NCI-H774 (cell line): ENCODE measurements around the gene CRTAC1.
"Not testable (repeated sequence)": the region's sequence is repeated elsewhere in the genome, so short reads cannot be mapped to it uniquely, and the experiment has no call there.

Experiments used
- DNase-seq: peaks from one replicate; lab custom pipeline; 2025; lab: John Stamatoyannopoulos, UW

Gene CRTAC1

DNA sequence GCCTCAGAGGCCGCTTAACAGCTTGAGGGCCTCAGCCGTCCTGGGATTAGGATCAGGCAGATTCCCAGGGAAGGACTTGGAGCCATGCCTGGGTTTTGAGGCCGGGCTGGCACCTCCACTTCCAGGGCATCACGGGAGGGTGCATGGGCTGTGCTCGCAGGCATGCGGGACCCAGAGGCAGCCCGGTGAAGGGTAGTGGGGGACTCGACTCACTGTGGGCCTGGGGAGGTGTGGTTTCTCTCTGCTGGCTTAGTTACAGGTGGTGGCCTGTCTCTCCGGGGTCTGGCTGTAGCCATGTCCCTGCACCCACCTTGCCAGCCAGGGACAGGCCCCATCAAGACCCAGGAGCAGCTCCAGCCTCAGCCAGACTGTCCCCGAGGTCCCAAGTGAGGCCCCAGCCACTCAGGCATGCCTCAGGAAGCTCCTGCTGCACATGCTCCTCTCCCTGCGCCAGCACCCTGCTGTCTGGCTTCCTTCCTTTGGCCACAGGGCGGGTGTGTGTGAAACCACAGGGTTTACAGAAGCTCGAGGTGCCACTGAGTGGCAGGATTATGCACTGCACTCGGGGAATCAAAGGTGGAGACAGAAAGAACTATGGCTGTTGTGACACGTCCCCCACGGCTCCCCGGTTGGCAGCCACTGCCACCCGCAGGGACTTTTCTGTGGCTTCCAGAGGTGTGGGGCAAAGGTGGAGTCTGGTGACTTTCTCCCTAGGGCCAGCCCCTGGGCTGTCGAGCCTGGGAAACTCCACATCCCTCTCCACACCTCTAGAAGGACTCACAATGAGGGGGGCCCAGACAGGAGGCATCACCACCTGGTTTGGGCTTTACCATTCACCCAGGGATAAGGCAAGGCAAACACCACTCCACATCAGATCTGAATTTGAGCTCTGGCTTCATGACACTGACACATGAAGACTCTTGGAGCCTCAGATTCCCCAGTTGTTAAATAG, 161.1 kb downstream of the CRTAC1 start:
- DNase-seq = peak; percentile 51

DNA sequence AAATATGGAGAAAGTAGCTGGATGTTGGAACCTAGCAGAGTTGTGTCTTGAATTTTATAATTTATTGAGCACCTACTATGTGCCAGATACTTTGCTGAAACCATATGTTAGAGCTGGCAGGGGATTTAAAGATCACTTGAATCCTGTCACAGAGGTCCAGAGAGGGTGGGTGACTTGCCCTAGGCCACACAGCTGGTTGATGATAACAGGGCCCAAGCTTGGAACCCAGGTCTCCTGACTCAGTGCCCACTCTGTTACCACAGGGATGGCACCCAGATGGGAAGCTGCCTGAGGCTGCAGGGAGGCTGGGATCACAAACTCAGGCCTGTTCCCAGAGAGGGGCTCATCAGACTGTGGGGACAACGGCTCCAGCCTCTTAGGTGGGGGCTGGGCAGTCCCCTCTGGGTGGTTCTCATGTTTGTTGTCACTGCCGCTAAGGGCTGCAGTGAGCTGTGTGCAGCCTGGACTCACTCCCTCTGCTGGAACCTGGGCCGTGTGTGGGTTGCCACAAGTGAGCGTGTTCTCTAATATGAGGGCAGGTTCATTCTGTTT, 162.2 kb downstream of the CRTAC1 start:
- no peak for DNase-seq

DNA sequence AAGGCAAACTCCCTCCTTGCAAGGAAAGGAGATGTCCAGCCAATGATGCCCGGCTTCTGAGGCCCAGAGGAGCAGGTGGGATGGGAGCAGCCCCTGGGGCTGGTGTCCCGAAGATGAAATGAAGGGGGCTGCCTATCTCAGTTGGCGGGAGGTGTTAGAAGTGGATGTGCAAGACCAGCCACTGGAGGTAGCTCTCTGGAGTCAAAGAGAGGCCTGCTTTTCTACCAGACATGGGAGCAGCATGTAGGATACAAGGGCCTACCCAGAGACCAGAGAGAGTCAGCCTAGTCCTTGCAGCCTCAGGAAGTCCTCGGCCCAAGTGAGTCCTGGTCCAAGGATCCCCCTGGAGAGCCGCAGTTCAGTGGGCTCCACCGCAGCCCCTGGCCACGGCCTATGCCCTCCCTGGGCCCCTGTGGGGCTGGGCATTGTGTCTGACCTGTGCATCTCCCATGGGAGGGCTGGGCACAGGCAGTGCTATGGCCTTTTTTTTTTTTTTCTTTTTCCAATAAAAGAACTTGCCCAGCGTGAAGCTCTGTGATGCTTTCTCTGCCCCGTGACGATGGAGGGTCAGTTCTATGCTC, 163.1 kb downstream of the CRTAC1 start:
- no peak for DNase-seq

DNA sequence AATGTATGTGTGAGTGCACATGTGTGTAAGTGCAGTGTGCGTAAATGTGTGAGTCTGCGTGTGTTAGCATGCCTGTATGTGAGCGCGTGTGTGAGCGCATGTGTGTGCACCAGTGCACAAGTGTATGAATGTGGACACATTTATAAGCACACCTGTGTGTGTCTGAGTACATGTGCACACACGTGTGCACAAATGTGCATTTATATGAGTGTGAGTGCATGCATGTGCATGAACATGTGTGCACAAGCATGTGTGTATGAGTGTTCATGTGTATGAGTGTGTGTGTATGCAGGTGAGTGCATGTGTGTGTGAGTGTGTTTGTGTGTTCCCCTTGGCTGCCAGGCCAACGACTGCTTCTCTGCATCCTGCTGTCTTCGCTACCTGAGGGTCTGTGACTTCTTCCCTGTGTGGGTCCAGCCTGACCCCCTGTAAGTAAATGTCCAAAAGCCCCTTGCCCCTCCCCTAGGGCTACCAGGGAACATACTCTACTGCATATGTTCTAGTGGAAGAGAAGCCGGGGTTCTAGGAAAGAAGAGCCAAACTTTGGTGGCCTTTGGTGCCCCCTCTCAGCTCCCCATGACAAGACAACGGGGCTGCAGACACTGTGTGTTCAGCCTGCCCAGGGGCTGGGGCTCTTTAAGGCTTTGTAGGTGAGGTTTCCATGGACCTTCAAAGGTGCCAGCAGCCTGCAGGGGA, 163.7 kb downstream of the CRTAC1 start:
- DNase-seq = no peak

DNA sequence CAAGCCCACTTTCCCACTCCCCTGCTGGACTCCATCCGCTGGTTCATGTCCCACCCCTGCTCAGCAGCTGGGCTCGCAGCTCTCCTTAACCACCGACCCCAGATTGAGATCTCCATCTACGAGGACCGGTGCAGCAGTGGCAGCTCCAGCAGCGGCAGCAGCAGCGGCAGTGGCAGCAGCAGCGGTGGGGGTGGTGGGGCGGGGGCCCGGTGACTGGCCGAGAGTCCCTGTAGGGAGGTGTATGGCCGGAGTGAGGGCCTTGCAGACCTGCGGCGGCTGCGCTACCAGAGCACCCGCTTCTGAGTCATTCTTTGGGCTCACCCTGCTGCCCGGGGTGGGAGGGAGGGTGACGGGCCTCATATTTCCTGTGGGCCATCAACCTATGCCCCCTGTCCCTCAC, 164.9 kb downstream of the CRTAC1 start:
- DNase-seq = no peak

DNA sequence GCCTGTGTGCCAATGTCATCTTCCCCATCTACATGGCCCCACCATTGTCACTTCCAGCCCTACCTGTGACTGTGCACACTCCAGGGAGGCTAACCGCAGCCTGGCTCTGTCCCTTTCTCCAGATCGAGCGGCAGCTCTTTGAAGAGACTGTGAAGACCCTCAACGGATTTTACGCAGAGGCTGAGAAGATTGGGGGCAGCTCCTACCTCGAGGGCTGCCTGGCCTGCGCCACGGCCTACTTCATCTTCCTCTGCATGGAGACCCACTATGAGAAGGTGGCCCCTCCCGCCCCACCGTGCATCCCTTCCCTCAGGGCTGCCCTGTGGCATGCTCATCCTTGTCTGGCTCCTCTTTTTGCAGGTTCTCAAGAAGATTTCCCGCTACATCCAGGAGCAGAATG, 166.6 kb downstream of the CRTAC1 start:
- DNase-seq = no peak

DNA sequence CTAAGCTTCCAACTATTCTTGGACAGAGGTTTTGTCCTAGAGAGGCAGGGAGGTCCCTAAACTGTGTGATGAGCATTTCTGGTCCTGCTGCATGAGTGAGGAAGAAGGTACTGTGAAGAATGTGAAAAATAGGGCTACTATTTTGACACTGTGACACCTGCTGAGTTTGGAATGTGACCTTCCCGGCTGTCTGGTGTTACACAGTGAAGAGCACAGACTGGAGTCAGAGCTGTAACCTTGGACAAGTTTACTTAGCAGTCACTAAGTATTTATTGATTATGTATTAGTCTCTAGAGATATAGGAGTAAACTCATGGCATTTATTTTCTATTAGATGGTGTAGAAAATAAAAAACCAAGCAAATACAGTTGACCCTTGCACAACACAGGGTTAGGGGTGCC, 168.5 kb downstream of the CRTAC1 start:
- DNase-seq = no peak

DNA sequence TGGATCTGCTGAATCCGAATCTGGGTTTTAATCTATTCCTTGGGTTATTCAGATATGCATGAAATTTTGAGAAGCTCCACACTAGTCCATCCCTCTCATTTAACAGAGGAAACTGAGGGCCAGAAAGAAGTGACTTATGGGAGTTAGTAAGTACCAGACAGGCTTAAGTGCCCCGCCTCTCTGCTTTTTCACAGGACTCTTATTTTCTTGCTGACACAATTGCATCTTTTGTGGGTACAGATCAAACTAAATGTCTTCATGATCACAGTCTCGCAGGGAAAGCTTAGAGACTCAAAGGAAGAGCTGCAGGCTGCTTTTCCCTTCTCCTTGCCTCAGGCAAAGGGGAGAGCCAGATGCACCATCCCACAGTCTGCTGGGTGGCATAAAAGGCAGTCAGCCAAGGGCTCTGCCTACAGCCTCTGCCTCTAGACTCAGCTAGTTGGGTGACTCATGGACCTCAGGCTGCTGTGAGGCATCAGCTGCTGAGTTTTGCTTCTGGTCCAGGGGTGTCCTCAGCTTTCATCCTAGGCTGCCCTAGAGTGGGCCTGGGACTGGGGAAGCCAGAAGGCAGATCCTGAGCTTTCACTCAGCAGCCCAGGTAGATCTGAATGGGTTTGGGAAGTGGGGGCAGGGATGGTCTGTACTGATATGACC, 169.2 kb downstream of the CRTAC1 start:
- no peak for DNase-seq

DNA sequence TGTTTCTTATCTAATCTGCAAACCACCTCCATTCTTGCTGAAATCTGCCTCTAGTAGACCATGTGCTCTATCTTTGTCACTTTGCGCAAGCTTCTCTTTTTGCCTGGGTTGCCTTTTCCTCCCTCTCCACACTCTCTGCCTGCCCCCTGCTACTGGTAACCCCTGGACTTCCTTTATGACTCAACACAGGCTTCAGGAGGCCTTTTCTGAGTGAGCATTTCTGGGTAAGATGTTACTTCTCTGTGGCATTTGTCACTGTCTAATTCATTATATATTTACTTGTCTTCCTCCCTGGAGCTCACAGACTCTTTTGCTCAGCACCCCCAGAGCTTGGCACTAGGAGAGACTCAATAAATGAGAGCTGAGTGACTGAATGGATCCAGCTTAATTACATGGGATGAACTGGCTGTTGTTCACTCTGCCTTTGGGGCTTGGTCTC, 172.4 kb downstream of the CRTAC1 start:
- no peak for DNase-seq

DNA sequence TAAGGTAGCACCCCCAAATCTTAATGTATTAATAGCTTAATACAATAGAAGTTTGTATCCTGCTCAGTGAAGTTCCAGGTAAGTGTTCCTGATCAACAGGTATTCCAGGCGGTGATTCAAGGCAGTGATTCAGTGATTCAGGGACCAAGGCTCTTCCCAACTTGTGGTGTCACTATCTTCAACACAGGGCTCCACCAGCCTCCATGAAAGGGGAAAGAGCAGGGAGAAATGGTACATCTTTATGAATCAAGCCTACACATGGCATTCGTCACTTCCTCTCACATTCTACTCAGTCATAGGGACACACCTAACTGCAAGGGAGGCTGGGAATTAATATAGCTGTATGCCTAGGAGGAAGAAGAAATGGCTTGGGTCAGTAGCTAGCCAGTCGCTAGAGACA, 175.7 kb downstream of the CRTAC1 start:
- no peak for DNase-seq

DNA sequence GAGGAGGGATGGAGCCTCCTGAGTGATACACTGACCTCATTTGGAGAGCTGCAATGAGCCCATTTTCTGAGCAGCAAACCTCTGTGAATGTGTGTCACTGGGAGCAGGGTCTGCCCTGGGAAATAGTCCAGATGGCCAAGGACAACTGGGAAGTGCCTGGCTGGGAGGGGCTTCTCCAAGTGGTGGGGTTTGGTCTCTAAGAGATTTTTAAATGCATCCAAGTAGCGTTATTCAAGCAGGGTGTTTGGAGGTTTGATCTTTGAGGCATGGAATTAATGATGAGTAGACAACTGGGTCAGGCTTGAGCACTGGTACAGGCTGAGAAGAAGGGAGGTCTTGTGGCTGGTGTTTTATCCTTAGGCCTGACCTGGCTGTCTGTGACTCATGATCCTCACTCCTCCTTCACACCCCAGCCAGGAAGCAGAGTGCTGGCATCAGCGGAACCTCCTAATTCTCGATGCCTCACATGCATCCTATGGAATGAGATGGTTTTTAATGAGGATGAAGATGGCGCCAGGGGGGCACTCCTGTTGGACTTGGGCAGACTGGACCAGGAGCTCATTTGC, 177.5 kb downstream of the CRTAC1 start:
- no peak for DNase-seq

DNA sequence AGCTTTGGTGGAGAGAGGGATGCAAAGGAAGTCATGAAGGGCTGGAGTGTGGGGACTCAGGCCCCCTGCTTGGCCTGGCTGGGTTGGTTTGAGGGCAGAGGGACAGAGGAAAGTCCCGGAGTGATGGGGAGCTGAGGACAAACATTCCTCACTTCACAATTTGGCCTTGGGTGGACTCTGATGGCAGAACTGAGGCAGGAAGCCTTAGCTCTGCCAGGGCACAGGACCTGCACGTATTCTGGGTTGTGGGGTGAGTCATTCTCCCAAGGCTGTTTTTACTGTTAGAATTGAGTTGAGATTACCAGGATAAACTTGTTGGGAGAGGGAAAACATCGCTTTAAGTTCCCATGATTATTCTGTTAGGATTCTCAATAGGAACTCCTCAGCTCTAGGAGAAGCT, 178.1 kb downstream of the CRTAC1 start:
- DNase-seq = no peak

DNA sequence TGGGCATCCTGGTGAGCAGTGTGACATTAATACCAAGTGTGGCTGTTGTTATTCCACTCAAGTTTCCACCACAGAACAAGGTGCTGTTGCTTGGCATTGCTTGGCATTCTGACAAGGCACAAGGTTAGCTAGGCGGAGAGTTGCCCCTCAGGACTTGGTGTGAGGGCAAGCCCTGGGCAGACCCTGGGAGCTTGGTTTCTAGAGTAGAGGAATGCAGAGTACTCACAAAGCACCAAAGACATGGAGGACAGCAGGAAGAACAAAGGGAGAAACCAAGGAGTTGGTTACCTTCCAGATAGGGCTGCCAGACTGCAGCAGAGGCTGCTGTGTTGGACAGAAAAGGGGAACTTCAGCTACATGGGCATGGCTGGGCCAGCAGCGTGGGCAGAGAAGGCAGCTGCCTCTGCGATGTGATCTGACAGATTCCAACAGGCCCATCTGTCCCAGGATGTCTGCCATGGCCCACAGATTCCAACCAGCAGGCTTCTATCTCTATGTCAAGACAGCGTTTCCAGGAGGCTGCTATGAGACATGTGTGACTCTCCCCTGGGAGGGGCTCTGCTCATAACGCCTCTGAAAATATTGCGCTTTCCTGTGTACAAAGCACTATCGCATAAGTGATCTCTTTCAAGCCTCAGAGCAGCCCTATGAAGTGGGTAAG, 178.9 kb downstream of the CRTAC1 start:
- no peak for DNase-seq

DNA sequence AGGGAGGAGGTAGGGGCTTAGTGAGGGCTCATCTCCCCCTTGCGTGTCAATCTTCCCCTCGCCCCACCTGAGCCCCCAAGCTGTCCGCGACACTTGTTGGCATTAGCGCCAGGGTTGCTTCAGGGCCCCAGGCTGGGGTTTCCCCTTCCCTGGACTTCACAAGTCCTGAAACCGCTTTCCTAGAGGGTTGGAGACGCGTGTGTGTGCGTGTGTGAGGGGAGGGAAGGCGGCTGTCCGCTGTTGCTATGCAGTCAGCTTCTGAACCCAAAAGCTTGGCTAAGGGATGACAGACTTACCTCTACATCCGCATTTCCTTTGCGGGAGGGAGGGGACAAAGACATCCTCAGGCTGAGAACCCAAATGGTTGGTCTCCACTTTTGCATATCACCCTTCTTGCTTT, 180.0 kb downstream of the CRTAC1 start:
- no peak for DNase-seq

DNA sequence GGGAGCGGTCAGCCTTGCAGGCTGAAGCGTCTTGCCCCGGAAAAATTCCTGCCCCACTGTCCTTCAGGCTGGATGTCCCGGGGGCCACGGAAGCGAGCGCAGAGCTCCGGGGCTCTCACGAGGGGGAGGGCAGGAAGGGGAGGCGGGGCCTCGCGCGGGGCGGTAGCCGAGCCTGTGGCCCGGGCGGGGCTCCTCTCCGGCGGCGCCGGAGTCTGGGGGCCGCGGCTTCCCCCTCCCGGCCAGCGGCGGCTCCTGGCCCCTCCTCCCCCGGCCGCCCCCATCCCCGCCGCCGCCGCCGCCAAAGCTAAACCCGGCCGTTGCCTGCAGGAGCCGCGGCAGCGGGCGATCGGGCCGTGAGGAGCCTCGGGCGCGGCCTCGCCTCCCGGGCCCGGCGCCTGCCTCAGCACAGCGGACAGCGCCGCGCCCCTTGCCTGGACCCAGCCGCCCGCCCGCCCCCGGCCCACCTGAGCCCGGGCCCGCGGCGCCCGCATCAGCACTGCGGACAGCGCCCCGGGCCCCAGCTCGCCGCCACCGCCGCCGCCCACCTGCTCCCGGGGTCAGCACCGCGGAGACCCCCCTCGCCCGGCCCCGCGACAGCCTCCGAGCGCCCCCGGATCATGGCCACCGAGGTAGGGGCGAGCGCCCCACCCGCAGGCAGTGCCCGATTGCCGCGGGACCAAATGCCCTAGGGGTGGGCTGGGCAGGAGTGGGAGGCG, 180.6 kb downstream of the CRTAC1 start, which contains the start of gene GOLGA7B:
Gene GOLGA7B (plus strand): TSS at position 157 of the 716 bp plus-strand sequence. CDS start 461 bp downstream, at position 618.
- peak; percentile 17 for DNase-seq

DNA sequence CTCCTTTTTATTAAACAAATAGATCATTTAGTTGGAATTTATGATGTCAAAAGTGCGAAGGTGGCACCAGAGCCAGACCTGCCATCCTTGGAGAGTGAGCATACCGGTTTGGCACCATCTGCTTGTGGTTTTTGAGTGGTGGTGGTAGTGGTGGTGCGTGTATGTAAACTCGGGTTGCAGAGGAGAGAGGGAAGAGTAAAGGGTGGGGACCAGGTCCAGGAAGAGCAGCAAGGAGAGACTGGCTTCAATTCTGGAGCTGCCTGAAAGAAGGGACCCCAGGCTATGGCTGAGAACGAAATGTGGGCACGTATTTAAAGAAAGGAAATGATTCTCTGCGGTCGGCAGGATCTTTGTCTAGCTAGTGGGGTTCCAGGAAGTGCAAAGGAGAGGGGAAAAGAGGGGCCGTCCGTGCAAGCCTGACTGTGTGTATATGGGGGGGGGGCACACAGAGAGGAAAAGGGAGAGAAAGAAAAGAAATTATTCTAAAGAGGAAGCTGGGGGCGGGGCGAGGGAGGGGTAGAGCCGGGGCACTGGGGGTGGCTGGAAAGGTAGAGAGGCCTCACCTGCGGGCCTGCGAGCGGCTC, 181.2 kb downstream of the CRTAC1 start:
- DNase-seq = peak; percentile 44

DNA sequence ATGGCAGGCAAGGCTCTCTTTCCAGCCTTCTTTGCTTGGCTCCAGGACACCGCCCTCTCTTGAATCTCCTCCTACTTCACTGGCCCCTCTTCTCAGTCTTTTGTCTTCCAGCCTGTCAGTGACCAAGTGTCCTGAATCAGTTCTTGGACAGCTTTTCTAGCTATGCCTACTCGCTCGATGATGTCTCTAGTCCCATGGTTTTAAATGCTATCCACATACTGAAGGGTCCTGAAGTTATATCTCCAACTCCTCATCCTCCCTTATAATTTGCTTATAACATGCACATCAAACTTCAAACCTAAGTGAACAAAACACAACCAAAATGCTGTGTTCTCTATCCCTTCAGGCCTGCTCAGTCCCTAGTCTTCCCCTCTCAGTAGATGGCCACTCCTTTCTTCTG, 185.7 kb downstream of the CRTAC1 start:
- no peak for DNase-seq

DNA sequence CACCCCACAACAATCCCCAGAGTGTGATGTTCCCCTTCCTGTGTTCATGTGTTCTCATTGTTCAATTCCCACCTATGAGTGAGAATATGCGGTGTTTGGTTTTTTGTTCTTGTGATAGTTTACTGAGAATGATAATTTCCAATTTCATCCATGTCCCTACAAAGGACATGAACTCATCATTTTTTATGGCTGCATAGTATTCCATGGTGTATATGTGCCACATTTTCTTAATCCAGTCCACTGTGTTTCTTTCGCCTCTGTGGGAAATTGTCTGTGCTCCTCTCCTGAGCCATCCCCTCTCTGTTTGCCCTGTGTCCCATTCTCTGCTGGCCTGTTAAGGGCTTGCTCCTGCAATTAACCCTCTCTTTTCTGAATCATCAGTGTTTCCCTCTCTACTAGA, 186.4 kb downstream of the CRTAC1 start:
- not testable (repeated sequence) for DNase-seq

DNA sequence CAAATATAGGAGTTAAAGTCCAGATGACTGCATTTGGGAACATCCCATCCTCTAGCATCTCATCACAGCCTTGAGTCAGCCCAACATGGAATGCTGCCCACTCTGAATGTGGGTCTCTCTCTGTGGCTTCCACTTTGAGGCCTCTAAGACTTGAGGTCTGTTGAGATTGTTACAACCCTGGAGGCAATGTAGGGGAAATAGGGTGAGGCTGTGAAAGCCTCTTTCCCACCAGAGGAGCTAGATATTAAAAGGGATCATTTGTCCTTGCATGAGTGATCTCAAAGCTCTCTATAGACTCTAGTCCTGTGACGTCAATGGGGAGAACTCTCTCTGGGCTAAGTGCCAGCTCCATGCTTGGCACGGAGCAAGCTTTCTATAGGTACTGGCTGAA, 187.1 kb downstream of the CRTAC1 start:
- no peak for DNase-seq
